ENCODE results near the gene GEMIN7.

GEMIN7 gene

DNA sequence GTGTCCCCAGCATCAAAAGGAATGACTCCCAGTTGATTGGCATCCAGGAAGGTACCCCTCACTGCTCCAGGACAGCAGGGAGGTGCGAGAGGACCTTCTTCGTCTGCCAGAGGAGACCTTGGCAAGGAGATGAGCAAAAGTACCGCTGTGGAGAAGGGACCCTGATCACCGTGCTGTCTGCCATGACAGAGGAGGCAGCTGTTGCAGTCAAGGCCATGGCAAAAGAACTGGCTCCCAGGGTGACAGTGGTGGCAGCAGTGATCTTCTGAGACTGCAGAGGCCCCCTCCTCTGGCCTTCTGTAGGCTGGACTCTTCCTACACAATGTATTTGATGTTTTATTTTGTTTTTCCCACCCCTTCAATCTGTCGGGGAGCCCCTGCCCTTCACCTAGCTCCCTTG lies 49.7 kb downstream of the GEMIN7 start:
- no peak for DNase-seq (ENCODE audit: low read depth in 2 of 2)

DNA sequence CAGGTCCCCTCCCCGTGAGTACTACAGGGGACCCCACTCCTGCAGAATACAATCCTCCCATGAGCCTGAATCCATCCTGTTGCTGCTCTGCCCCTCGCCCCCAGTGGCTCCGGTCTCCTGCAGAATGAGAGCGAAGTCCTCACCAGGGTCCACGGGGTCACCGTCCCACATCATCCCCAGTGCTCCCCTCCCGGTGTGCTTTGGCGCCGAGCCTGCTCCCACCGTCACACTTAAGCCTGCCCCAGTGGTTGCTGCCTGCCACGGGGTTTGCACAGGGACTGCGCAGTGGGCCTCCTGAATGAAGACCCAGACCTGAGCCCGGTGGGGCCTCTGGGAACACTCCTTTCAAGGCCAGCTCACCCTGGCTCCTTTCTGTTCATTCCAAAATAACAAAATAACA lies 51.2 kb downstream of the GEMIN7 start:
- DNase-seq (ENCODE audit: low read depth in 2 of 2), result no peak

DNA sequence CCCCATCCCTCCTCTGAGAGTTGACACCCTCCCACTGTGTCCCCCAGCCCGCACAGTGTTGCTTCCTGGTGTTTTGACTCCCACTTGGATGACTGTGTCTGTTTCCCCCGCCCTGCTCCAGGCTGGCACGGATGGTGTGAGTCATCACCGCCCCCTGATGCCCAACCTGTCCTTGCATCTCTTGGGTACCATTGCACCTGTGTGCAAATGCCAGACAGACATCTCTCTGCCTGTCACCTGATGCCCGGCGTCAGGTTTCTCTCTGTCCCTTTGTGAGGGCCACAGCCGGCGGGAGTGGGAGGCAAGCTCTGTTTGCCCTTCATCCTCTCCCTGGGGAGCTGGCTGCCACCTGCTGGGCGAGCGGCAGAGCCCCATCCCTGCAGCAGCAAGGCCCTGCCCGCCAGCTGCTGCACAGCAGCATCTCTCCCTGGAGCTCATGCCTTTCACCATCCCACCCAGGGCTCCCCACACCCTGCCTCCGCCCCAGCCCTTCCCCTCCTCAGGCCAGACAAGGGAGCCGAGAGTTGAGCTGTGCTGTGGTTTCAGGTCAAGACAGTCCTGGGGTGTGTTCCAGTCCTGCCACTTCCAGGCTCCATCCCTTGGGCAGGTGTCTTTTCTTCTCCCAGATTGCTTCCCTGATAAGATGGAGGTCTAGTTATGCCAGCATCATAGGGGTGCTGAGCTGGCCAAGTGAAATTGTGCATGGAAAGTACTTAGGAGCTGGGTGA lies 52.0 kb downstream of the GEMIN7 start:
- DNase-seq (ENCODE audit: low read depth in 2 of 2), result no peak

DNA sequence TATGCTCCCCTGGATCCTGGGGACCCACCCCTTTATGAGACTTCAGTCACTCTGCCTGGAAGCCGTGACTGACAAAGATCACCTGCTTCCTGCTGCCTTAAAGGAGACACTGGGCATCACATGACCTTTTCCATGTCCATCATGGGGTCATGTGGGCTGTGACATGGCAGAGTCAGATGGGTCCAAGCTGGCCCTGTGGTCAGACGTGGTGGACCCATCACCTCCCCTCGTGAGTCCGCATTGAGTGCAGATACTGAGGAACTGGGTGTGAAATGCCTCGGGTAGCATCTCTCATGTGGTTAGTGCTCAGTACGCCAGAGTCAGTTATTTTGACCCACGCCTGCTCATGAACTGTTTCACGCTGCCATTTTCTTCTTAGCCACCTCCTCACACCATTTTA lies 54.6 kb downstream of the GEMIN7 start:
- DNase-seq (ENCODE audit: low read depth in 2 of 2), result no peak

DNA sequence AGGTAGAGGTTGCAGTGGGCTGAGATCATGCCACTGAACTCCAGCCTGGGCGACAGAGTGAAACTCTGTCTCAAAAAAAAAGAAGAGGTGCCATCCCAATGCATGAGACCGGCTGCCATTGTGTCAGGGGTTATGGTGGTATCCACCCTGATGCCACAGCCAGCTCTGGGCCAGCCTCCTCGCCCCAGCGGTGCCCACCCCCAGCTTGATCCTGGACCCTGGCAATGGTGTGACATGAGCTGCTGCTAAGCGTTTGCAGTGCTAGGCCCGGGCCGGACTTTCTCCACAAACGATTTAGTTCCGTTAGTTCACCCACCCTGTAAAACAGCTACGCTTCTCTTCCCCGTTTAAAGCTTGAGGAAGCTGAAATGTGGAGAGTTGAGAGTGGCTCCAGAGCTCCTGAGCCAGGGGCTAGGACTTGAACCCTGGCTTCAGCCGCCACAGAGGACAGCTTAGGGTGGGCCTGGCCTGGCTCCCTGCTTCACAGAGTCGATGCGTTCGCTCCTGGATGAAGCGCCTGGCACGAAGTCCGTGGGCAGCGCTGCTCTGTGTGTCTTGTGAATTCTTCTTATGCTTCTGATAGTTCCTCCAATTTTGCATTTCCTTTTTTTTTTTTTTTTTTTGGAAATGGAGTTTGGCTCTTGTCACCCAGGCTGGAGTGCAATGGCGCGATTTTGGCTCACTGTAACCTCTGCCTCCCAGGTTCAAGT lies 56.3 kb downstream of the GEMIN7 start:
- DNase-seq (ENCODE audit: low read depth in 2 of 2), result no peak

DNA sequence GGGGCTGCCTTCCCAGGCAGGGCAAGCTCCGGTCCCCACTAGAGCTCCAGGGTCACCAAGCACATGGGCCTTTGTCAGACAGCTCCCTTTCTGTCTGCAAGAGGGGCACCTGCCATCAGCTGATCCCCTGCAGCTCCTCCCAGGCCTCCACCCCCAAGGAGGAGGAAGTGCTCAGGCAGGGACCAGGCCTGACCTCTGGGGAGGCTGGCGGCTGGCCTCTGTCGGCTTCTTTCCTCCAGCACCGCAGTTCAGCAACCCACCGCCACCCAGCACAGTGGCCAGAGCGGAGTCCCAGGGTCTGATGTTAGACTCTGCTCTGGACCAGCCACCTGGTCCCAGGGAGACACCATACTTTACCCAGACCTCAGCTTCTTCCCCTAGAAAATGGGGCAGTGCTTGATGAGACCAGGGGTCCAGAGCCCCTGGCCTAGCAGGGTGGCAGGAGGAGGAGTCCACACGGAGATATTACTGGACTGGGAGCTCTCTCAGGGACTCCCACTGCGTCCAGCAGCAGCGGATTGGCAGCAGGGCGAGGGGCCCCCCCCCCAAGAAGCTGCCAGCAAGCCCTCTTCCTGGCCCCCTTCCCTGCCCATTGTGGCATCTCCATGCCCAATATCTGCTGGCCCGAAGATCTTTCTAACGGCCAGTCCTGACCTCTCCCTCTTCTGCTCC lies 57.6 kb downstream of the GEMIN7 start:
- no peak for DNase-seq (ENCODE audit: low read depth in 2 of 2)

DNA sequence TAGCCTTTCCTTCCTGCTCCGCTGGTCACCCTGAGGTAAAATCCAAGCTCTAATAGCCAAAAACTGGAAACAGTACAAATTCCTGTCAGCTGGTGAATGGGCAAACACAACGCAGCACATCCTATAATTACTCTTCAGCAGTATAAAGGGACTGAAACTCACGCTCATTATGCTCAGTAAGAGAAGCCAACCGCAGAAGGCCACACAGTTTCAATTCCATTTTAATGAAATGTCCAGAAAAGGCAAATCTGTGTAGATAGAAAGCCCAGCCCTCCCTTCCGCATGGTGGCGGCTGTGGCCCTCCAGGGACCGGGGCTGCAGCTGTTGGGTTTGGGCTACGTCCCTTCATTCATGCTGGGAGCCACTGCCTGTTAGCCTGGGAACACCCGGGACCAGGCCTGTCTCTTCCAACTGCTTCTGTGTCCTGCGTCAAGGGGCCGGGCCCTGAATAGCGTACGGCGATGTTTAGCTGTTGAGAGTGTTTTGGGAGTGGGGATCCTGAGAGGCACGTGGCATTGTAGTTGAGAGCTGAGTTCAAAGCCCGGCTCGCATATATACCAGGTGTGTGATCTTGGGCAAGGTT lies 58.2 kb downstream of the GEMIN7 start:
- DNase-seq (ENCODE audit: low read depth in 2 of 2), result no peak

DNA sequence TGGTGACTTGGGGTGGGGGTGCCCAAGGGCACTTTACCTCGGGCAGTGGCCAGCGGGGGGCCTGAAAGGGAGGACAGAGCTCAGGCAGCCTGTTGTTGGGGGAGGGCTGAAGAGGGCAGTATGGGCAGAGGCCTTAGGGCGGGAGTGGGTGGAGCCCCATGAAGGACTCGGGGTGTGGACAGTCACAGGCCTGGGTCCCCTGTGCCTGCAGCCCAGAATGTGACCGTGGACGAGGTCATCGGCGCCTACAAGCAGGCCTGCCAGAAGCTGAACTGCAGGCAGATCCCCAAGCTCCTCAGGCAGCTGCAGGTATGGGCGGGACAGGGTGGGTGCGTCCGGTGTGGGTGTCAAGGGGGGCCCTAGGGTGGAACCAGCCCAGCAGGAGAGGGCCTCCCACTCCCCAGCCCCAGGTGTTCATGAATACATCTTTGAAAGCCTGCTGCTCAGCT lies 59.3 kb downstream of the GEMIN7 start:
- no peak for DNase-seq (ENCODE audit: low read depth in 2 of 2)

DNA sequence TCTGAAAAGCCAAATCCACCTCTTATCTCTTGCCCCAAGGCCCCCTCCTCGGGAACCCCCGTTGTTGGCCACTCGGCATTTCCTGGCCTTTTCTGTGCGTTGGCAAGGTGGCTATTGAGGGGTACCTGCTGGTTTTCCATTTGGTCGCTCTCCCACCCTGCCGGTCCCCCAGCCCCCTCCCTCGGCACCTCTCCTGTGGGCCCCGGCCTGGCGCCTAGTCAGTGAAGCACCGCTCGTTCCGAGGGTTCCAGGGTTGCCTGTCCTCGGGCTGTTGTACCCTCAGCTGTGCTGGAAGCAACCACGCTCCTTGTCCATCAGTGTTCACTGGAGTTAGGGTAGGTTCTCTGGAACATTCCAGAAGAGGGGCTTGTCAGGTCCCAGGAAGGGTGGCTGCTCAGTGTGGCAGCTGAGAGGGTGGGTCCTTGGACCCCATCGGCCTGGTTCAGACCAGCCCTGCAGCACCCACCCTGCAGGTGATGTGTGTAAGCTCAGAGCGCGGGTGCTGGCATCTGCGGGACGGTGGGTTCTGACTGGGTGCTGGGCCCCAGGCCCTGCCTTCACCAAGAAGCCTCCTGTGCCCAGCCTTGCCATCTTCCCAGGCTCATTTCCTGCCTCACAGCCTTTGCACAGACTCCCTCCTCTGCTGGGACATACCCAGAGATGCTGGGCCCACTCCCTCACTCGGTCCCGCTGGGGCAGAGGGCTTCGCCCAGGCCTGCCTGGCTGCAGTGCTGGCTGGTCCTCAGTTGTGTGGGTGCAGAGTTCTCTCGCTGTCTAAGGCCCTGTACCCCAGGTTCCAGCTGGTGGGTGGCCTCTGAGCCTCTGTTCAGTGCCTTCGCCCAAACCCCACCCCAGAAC lies 60.5 kb downstream of the GEMIN7 start:
- DNase-seq (ENCODE audit: low read depth in 2 of 2), result no peak

DNA sequence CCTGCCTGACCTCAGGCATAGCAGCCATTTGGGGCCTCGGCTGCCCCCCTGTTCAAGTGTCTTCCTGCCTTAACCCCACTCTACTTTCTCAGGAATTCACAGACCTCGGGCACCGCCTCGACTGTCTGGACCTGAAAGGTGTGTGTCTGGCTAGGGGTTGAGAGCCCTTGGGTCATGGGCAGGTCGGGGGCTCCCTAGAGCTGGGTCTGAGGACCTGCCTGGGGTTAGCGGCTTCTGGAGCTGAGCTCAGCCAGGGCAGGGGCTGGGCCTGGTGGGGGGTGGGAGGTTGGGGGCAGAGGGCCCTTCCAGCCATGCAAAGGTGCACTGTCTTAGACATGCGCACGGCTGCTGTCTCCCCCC lies 61.1 kb downstream of the GEMIN7 start:
- no peak for DNase-seq (ENCODE audit: low read depth in 2 of 2)

DNA sequence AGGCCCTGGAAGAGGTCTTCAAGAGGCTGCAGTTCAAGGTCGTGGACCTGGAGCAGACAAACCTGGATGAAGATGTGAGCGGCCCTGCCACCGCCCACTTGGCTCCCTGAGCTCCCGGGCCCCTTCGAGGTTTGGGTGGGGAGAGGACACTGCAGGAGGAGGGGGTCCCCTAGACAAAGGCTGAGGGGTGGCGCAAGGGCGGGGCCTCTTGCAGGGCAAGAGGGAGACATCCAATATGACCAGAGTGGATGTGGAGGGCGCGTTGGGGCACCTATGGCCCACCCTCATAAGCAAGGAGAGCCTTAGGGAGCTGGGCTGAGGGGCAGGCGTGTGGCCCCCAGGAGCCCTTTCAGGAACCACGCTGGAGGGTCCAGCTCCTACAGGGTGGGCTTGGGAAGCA lies 61.5 kb downstream of the GEMIN7 start:
- DNase-seq (ENCODE audit: low read depth in 2 of 2), result no peak

Data from stimulated activated CD4-positive, alpha-beta T cell treated with anti-CD3 and anti-CD28 coated beads, Interleukin-1b, Interleukin-23, amount 100 ng/mL, for 1 hour (primary cell).